IMR-90 (cell line): ENCODE measurements around the gene GSTA4. TPM values are rescaled to one million over a fixed set of nuclear protein-coding genes. Genes with fewer than 3 reads are reported as not detected.

Source experiments
- ATAC-seq: fragments of 200-7000 bp; cut with Tn5 transposase; 2 replicates; pipeline ENCODE4 v1.9.1; 2020; ENCODE audit warnings: low read depth, mild to moderate bottlenecking, moderate library complexity
- BruUV-seq: library from RNA; stranded (reverse); fragments of 400-500 nt; replicated peaks from 2 replicates; lab custom pipeline; 2021; lab: Mats Ljungman, UMichigan
- CTCF ChIA-PET: fragments of 300-600 bp; formaldehyde crosslinking; extraction: SDS; loops from one replicate; lab custom pipeline; 2021; ENCODE audit warnings: antibody characterized with exemption; lab: Yijun Ruan, JAX
- POLR2A ChIA-PET: fragments of 300-600 bp; sonication (Branson Sonifier 250); formaldehyde crosslinking; loops from one replicate; lab custom pipeline; 2022; ENCODE audit warnings: antibody characterized with exemption; ENCODE audit not compliant: unreplicated experiment; lab: Charles Lee
- DNase-seq: peaks from one replicate; pipeline ENCODE4 v3.0.0; 2013
- H2AFZ ChIP-seq: replicated peaks from 2 replicates; pipeline ENCODE3; 2013; ENCODE audit warnings: low read length, mild to moderate bottlenecking; ENCODE audit not compliant: poor library complexity
- H2AK5ac ChIP-seq: 2 replicates; pipeline ENCODE4 v1.6.1; 2013; ENCODE audit warnings: low read depth, low read length, inconsistent platforms
- H2AK9ac ChIP-seq: replicated peaks from 2 replicates; pipeline ENCODE3; 2013; ENCODE audit warnings: mild to moderate bottlenecking, low read depth, low read length, moderate library complexity; ENCODE audit not compliant: poor library complexity
- H2BK120ac ChIP-seq: 2 replicates; pipeline ENCODE4 v1.6.1; 2013; ENCODE audit warnings: low read depth, low read length, inconsistent platforms
- H2BK15ac ChIP-seq: 3 replicates; pipeline ENCODE4 v1.6.1; 2013; ENCODE audit warnings: low read depth, low read length, inconsistent platforms
- H2BK20ac ChIP-seq: 2 replicates; pipeline ENCODE4 v1.6.1; 2013; ENCODE audit warnings: low read depth, mild to moderate bottlenecking, inconsistent platforms, low read length, moderate library complexity
- H2BK5ac ChIP-seq: 2 replicates; pipeline ENCODE4 v1.6.1; 2013; ENCODE audit warnings: mild to moderate bottlenecking, low read depth, low read length, inconsistent platforms; ENCODE audit not compliant: poor library complexity, severe bottlenecking
- H3K14ac ChIP-seq: replicated peaks from 2 replicates; pipeline ENCODE4 v1.6.1; 2013; ENCODE audit warnings: low read depth, low read length, inconsistent platforms
- H3K18ac ChIP-seq: 2 replicates; pipeline ENCODE4 v1.6.1; 2013; ENCODE audit warnings: low read depth, low read length, control low read depth
- H3K23ac ChIP-seq: 2 replicates; pipeline ENCODE4 v1.6.1; 2013; ENCODE audit warnings: low read depth, low read length, inconsistent platforms
- H3K27ac ChIP-seq: 2 replicates; pipeline ENCODE4 v1.5.1; 2013; ENCODE audit warnings: mild to moderate bottlenecking, control low read depth, low read length; ENCODE audit not compliant: insufficient read depth
- H3K27me3 ChIP-seq: 2 replicates; pipeline ENCODE4 v1.6.1; 2013; ENCODE audit warnings: low read length; ENCODE audit not compliant: control insufficient read depth, insufficient read depth
- H3K36me3 ChIP-seq: 2 replicates; pipeline ENCODE4 v1.6.1; 2013; ENCODE audit warnings: low read length, mixed read lengths; ENCODE audit not compliant: control insufficient read depth, insufficient read depth
- H3K4ac ChIP-seq: 2 replicates; pipeline ENCODE4 v1.6.1; 2013; ENCODE audit warnings: low read depth, low read length, inconsistent platforms
- H3K4me1 ChIP-seq: 2 replicates; pipeline ENCODE4 v1.6.1; 2013; ENCODE audit warnings: low read length, mixed read lengths; ENCODE audit not compliant: control insufficient read depth, insufficient read depth
- H3K4me2 ChIP-seq: 2 replicates; pipeline ENCODE4 v1.6.1; 2013; ENCODE audit warnings: low read depth, mild to moderate bottlenecking, control low read depth, low read length, moderate library complexity
- H3K4me3 ChIP-seq: 2 replicates; pipeline ENCODE4 v1.5.1; 2013; ENCODE audit warnings: low read depth, mild to moderate bottlenecking, control low read depth, low read length, moderate library complexity; ENCODE audit not compliant: insufficient read depth
- H3K56ac ChIP-seq: 2 replicates; pipeline ENCODE4 v1.6.1; 2013; ENCODE audit warnings: low read length, inconsistent platforms; ENCODE audit not compliant: insufficient read depth; ENCODE audit errors: extremely low read depth
- H3K79me1 ChIP-seq, 2 experiments: 2 replicates each; pipeline ENCODE4 v1.6.1; 2013; ENCODE audit warnings: low read length in 2 of 2, inconsistent platforms in 1 of 2, low read depth in 1 of 2
- H3K9ac ChIP-seq: 2 replicates; pipeline ENCODE4 v1.6.1; 2013; ENCODE audit warnings: low read depth, low read length, control low read depth
- H3K9me1 ChIP-seq: 2 replicates; pipeline ENCODE4 v1.6.1; 2013; ENCODE audit warnings: low read length, inconsistent platforms; ENCODE audit not compliant: insufficient read depth
- H3K9me3 ChIP-seq: 2 replicates; pipeline ENCODE4 v1.6.1; 2013; ENCODE audit warnings: low read length; ENCODE audit not compliant: control insufficient read depth, insufficient read depth
- H4K20me1 ChIP-seq: 2 replicates; pipeline ENCODE4 v1.6.1; 2013; ENCODE audit warnings: low read length, inconsistent platforms; ENCODE audit not compliant: insufficient read depth
- H4K5ac ChIP-seq: 2 replicates; pipeline ENCODE4 v1.6.1; 2013; ENCODE audit warnings: mild to moderate bottlenecking, low read depth, low read length, control low read depth
- H4K8ac ChIP-seq, 2 experiments: 2 replicates each; pipeline ENCODE4 v1.6.1; 2013; ENCODE audit warnings: low read depth in 2 of 2, low read length in 2 of 2, control low read depth in 1 of 2, inconsistent platforms in 1 of 2
- H4K91ac ChIP-seq: 2 replicates; pipeline ENCODE4 v1.6.1; 2013; ENCODE audit warnings: low read depth, low read length, inconsistent platforms; ENCODE audit not compliant: insufficient read depth
- BHLHE40 ChIP-seq: fragments of 150-350 bp; IDR thresholded peaks from 2 replicates; pipeline ENCODE4 v1.6.1; 2016; ENCODE audit warnings: mild to moderate bottlenecking, low read depth, low read length
- CEBPB ChIP-seq: IDR thresholded peaks from 2 replicates; pipeline ENCODE4 v1.6.1; 2012; ENCODE audit warnings: low read depth, low read length, improper control_type of control experiment
- FOS ChIP-seq: fragments of 150-350 bp; IDR thresholded peaks from 2 replicates; pipeline ENCODE4 v1.6.1; 2016; ENCODE audit warnings: low read depth, low read length
- POLR2A ChIP-seq: IDR thresholded peaks from 2 replicates; pipeline ENCODE4 v1.6.1; 2012; ENCODE audit warnings: mild to moderate bottlenecking, low read depth, low read length
- RAD21 ChIP-seq: IDR thresholded peaks from 2 replicates; pipeline ENCODE4 v1.6.1; 2012; ENCODE audit warnings: low read length, improper control_type of control experiment
- SMC3 ChIP-seq: fragments of 150-350 bp; IDR thresholded peaks from 2 replicates; pipeline ENCODE4 v1.6.1; 2016; ENCODE audit warnings: low read depth, mild to moderate bottlenecking, antibody characterized with exemption, low read length, moderate library complexity
- WGBS, 2 experiments: methylation state at CpG; one replicate each; pipeline versions ENCODE4 v1.1.5 to v1.1.7; 2013; ENCODE audit warnings: missing lambda C conversion rate in 2 of 2; ENCODE audit not compliant: insufficient read length in 1 of 2; ENCODE audit errors: extremely low coverage in 2 of 2; 5-methylcytosine and 5-hydroxymethylcytosine counted together
- dilution Hi-C: fragments of 300-500 bp; cut with HindIII; formaldehyde crosslinking; loops from one replicate; pipeline ENCODE4 v1.14.3; 2018; ENCODE audit warnings: low sequenced_read_pairs; ENCODE audit not compliant: unreplicated experiment
- in situ Hi-C: fragments of 300-500 bp; cut with MboI; formaldehyde crosslinking; loops from 3 replicates; pipeline ENCODE4 v1.14.3; 2019; ENCODE audit warnings: low sequenced_read_pairs, inconsistent platforms, mixed read lengths
- intact Hi-C: fragments of 100-400 bp; cut with micrococcal nuclease; formaldehyde crosslinking; loops from 2 replicates; pipeline ENCODE4 v1.10.0; 2022
- polyA plus RNA-seq, 3 experiments: library from polyadenylated mRNA; depleted of rRNA; stranded (reverse); fragments of >200 nt; gene quantifications; 2 replicates each; pipeline ENCODE4 v1.2.3, GENCODE V29; 2012; ENCODE audit warnings: low replicate concordance in 1 of 3
- total RNA-seq: library from RNA; depleted of rRNA; stranded (reverse); fragments of >200 nt; gene quantifications from 2 replicates; pipeline ENCODE4 v1.2.3, GENCODE V29; 2012
- TF ChIP-seq, protein P1 (sequence below): conservative IDR thresholded peaks from 2 replicates; pipeline ENCODE4 v1.5.1; 2012; ENCODE audit warnings: mild to moderate bottlenecking, low read depth, low read length, improper control_type of control experiment

The GSTA4 gene
- total and polyA plus RNA-seq, 2 of the 4 experiments (the other 2 are of a cell fraction) = 26.9 to 35.6 TPM

- Histone ChIP-seq H3K9me3 (no peaks in the 10 kb centered on the region), H3K4me1 (peaks cover 18% of the 10 kb centered on the region), H2BK15ac (no peak overlapping the region), H4K8ac (0 out of 4 replicates have a peak overlapping the region, but pooled peaks of 1 of the 2 experiments have one; percentile 13), H3K4me2 (peak overlapping the region; percentile 6; the same call in 1 of the 2 replicates), H3K4ac (no peak overlapping the region), H2AK5ac (no peak overlapping the region), H3K14ac (no peak overlapping the region), H4K91ac (0 out of 2 replicates have a peak overlapping the region, but pooled peaks have one; percentile 14), H3K18ac (no peak overlapping the region), H4K5ac (no peak overlapping the region), H3K4me3 (no peak overlapping the region), H2BK120ac (no peak overlapping the region; the same call in 1 of the 2 replicates), H3K36me3 (peaks cover 11% of the 10 kb centered on the region), H3K9me1 (peaks cover 17% of the 10 kb centered on the region), H4K20me1 (peaks cover 9% of the 10 kb centered on the region), H3K9ac (no peak overlapping the region), H2AK9ac (no peak overlapping the region), H2AFZ (no peak overlapping the region), H2BK5ac (peak overlapping the region; percentile 17), H3K27me3 (no peaks in the 10 kb centered on the region), H3K56ac (no peak overlapping the region), H3K23ac (no peak overlapping the region), H3K27ac (peak overlapping the region; percentile 56; the same call in 1 of the 2 replicates), H2BK20ac (no peak overlapping the region), H3K79me1 (peaks cover 0 to 19% of the 10 kb centered on the region in 2 experiments; a peak in 2 of 4 replicates)
- dilution Hi-C loops = no loop called here
- in situ Hi-C loops = no loop called here
- ChIA-PET POLR2A (interaction anchor here (1.0 kb wide), 1 partner anchor 10 kb away, joined by 3 read pairs; no protein-coding TSS in a partner anchor), CTCF (interaction anchor here (0.7 to 1.2 kb wide), 3 partner anchors 9 to 34 kb away, joined by 3 to 5 read pairs (median 4); no protein-coding TSS in a partner anchor)
- peak; percentile 88 for DNase-seq
- TF ChIP-seq BHLHE40 (no peak), SMC3 (no peak), POLR2A (no peak), RAD21 (no peak), FOS (peak; percentile 55; the same call in 1 of the 2 replicates), CEBPB (peak; percentile 86)
- TF ChIP-seq, protein P1, sequence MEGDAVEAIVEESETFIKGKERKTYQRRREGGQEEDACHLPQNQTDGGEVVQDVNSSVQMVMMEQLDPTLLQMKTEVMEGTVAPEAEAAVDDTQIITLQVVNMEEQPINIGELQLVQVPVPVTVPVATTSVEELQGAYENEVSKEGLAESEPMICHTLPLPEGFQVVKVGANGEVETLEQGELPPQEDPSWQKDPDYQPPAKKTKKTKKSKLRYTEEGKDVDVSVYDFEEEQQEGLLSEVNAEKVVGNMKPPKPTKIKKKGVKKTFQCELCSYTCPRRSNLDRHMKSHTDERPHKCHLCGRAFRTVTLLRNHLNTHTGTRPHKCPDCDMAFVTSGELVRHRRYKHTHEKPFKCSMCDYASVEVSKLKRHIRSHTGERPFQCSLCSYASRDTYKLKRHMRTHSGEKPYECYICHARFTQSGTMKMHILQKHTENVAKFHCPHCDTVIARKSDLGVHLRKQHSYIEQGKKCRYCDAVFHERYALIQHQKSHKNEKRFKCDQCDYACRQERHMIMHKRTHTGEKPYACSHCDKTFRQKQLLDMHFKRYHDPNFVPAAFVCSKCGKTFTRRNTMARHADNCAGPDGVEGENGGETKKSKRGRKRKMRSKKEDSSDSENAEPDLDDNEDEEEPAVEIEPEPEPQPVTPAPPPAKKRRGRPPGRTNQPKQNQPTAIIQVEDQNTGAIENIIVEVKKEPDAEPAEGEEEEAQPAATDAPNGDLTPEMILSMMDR = no peak
- WGBS, 2 experiments = no CpG with 5 or more reads among the region's 4 CpGs
- ATAC-seq = peak; percentile 73
- no TSS peak for BruUV-seq
- intact Hi-C loops = loop anchor here (1.0 to 2.0 kb wide), 2 partner anchors 19 to 37 kb away; no protein-coding TSS in a partner anchor
Measured at GRCh38 chr6:53033764-53034163, 38.7 kb upstream of the GSTA4 start.
